Measurements from ENCODE around the gene EVPL. TPM values are rescaled to one million over a fixed set of nuclear protein-coding genes. Genes with fewer than 3 reads are reported as not detected.

EVPL gene
- total RNA-seq, 1 experiment from 2014 or later: 36.4 TPM

DNA sequence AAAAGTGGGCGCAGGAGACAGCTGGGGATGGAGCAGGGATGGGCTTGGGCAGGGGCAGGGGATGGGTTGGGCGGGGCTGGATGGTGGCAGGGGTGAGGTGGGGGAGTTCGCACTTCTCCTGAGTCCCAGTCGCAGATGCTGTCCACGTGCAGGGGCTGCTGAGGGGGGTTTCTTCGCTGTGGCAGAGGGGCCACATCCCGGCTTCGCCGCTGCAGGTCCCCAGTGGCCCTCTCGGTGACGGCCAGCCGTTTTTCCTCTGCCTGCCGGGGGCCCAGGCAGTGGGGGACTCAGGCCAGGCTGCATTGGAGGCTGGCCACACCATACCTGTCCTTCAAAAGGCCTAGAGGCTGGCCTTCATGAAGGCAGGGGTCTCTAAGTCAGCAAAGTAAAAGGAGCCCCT, 8.3 kb downstream of the EVPL start:
- peaks cover 3% of the 10 kb centered on the region; the same call in 1 of the 2 replicates for H3K36me3 ChIP-seq (ENCODE audit: control insufficient read depth, insufficient read depth, low read length)
- BruUV-seq (replicated peaks): no TSS peak
- H3K9me3 ChIP-seq (ENCODE audit: control insufficient read depth, insufficient read depth, low read depth, low read length): no peaks in the 10 kb centered on the region
- ChIA-PET POLR2A (interaction anchor here (0.5 to 0.6 kb wide), 2 partner anchors 46 to 107 kb away, joined by 3 to 8 read pairs; no protein-coding TSS in a partner anchor), CTCF (no interaction called here)
- ATAC-seq (no peak), DNase-seq (ENCODE audit: low read depth, low spot score) (no peak)
- intact Hi-C loops (cut with micrococcal nuclease; ENCODE audit: unreplicated experiment) (no loop called here), in situ Hi-C loops (cut with HindIII; ENCODE audit: low pct_unique_long_range_greater_than_20kb, low sequenced_read_pairs) (no loop called here)
- H3K27me3 ChIP-seq (ENCODE audit: control insufficient read depth, insufficient read depth, low read length): no peaks in the 10 kb centered on the region
- H3K27ac ChIP-seq (ENCODE audit: low read length): no peak overlapping the region
- no peak overlapping the region for H3K4me3 ChIP-seq (ENCODE audit: low read depth in 2 of 2, low read length in 2 of 2)
- TF ChIP-seq POLR2AphosphoS5 (IDR thresholded peaks at IDR 0.05; ENCODE audit: low read depth, low read length) (no peak), SIN3A (IDR thresholded peaks at IDR 0.05; ENCODE audit: borderline replicate concordance, insufficient read depth, low read depth, low read length) (no peak), TCF7L2 (IDR thresholded peaks at IDR 0.05; ENCODE audit: low read depth, low read length) (no peak)
- TF ChIP-seq, protein P1, sequence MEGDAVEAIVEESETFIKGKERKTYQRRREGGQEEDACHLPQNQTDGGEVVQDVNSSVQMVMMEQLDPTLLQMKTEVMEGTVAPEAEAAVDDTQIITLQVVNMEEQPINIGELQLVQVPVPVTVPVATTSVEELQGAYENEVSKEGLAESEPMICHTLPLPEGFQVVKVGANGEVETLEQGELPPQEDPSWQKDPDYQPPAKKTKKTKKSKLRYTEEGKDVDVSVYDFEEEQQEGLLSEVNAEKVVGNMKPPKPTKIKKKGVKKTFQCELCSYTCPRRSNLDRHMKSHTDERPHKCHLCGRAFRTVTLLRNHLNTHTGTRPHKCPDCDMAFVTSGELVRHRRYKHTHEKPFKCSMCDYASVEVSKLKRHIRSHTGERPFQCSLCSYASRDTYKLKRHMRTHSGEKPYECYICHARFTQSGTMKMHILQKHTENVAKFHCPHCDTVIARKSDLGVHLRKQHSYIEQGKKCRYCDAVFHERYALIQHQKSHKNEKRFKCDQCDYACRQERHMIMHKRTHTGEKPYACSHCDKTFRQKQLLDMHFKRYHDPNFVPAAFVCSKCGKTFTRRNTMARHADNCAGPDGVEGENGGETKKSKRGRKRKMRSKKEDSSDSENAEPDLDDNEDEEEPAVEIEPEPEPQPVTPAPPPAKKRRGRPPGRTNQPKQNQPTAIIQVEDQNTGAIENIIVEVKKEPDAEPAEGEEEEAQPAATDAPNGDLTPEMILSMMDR (IDR thresholded peaks at IDR 0.05): no peak
- TF ChIP-seq, protein P2, sequence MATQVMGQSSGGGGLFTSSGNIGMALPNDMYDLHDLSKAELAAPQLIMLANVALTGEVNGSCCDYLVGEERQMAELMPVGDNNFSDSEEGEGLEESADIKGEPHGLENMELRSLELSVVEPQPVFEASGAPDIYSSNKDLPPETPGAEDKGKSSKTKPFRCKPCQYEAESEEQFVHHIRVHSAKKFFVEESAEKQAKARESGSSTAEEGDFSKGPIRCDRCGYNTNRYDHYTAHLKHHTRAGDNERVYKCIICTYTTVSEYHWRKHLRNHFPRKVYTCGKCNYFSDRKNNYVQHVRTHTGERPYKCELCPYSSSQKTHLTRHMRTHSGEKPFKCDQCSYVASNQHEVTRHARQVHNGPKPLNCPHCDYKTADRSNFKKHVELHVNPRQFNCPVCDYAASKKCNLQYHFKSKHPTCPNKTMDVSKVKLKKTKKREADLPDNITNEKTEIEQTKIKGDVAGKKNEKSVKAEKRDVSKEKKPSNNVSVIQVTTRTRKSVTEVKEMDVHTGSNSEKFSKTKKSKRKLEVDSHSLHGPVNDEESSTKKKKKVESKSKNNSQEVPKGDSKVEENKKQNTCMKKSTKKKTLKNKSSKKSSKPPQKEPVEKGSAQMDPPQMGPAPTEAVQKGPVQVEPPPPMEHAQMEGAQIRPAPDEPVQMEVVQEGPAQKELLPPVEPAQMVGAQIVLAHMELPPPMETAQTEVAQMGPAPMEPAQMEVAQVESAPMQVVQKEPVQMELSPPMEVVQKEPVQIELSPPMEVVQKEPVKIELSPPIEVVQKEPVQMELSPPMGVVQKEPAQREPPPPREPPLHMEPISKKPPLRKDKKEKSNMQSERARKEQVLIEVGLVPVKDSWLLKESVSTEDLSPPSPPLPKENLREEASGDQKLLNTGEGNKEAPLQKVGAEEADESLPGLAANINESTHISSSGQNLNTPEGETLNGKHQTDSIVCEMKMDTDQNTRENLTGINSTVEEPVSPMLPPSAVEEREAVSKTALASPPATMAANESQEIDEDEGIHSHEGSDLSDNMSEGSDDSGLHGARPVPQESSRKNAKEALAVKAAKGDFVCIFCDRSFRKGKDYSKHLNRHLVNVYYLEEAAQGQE (IDR thresholded peaks at IDR 0.05; ENCODE audit: insufficient read depth in 1 of 2, low read depth in 2 of 2, low read length in 1 of 2): no peak
- no peaks in the 10 kb centered on the region for H3K4me1 ChIP-seq (ENCODE audit: control insufficient read depth, insufficient read depth, low read length)

- DNase-seq (ENCODE audit: low read depth, low spot score) (no peak), ATAC-seq (no peak)
- ChIA-PET POLR2A (interaction anchor here (0.5 kb wide), 1 partner anchor 46 kb away, joined by 8 read pairs; no protein-coding TSS in a partner anchor), CTCF (interaction anchor here (1.3 kb wide), 1 partner anchor 19 kb away, joined by 3 read pairs; no protein-coding TSS in a partner anchor)
- no peaks in the 10 kb centered on the region for H3K9me3 ChIP-seq (ENCODE audit: control insufficient read depth, insufficient read depth, low read depth, low read length)
- no peak overlapping the region for H3K4me3 ChIP-seq (ENCODE audit: low read depth in 2 of 2, low read length in 2 of 2)
- H3K27me3 ChIP-seq (ENCODE audit: control insufficient read depth, insufficient read depth, low read length): no peaks in the 10 kb centered on the region
- no peak overlapping the region for H3K27ac ChIP-seq (ENCODE audit: low read length)
- H3K4me1 ChIP-seq (ENCODE audit: control insufficient read depth, insufficient read depth, low read length): no peaks in the 10 kb centered on the region
- no TSS peak for BruUV-seq (replicated peaks)
- peaks cover 3% of the 10 kb centered on the region; the same call in 1 of the 2 replicates for H3K36me3 ChIP-seq (ENCODE audit: control insufficient read depth, insufficient read depth, low read length)
- TF ChIP-seq, protein P1 (IDR thresholded peaks at IDR 0.05): no peak
- no peak for TF ChIP-seq SIN3A (IDR thresholded peaks at IDR 0.05; ENCODE audit: borderline replicate concordance, insufficient read depth, low read depth, low read length)
- no peak for TF ChIP-seq TCF7L2 (IDR thresholded peaks at IDR 0.05; ENCODE audit: low read depth, low read length)
- TF ChIP-seq POLR2AphosphoS5 (IDR thresholded peaks at IDR 0.05; ENCODE audit: low read depth, low read length): no peak
- TF ChIP-seq, protein P2 (IDR thresholded peaks at IDR 0.05; ENCODE audit: insufficient read depth in 1 of 2, low read depth in 2 of 2, low read length in 1 of 2): no peak
- intact Hi-C loops (cut with micrococcal nuclease; ENCODE audit: unreplicated experiment): no loop called here
- in situ Hi-C loops (cut with HindIII; ENCODE audit: low pct_unique_long_range_greater_than_20kb, low sequenced_read_pairs): no loop called here
Measured at GRCh38 chr17:76018340-76018680, 8.8 kb downstream of the EVPL start.
